SU-DHL-6 (cell line): Measurements from ENCODE around the gene CTNND2.

Experiments used
- H2AFZ ChIP-seq: fragments of 200-600 bp; sonication (generic); 2 replicates; pipeline ENCODE4 v1.6.1; 2014; ENCODE audit warnings: low read depth, mild to moderate bottlenecking, moderate library complexity, mixed read lengths, antibody characterized with exemption, low read length; ENCODE audit not compliant: severe bottlenecking
- H3F3A ChIP-seq: fragments of 200-600 bp; shearing (Covaris generic); 2 replicates; pipeline ENCODE4 v1.6.0; 2016; ENCODE audit warnings: antibody characterized with exemption, mild to moderate bottlenecking; ENCODE audit not compliant: insufficient read depth
- H3K27ac ChIP-seq: fragments of 200-600 bp; sonication (generic); 2 replicates; pipeline ENCODE4 v1.5.1; 2016; ENCODE audit warnings: low read depth, mild to moderate bottlenecking, low read length, moderate library complexity, mixed read lengths
- H3K27me3 ChIP-seq: fragments of 200-600 bp; sonication (generic), shearing (Covaris generic); 2 replicates; pipeline ENCODE4 v1.6.0; 2014; ENCODE audit warnings: mild to moderate bottlenecking, low read length
- H3K36me3 ChIP-seq: fragments of 200-600 bp; sonication (generic); 2 replicates; pipeline ENCODE4 v1.6.1; 2014; ENCODE audit warnings: mild to moderate bottlenecking, low read length, mixed read lengths
- H3K4me2 ChIP-seq: fragments of 300-600, 200-600 bp; shearing (Covaris generic), sonication (generic); 2 replicates; pipeline ENCODE4 v1.6.0; 2014; ENCODE audit warnings: low read length, low read depth, mild to moderate bottlenecking; ENCODE audit not compliant: poor library complexity, severe bottlenecking
- H3K4me3 ChIP-seq: fragments of 200-600 bp; sonication (generic); 2 replicates; pipeline ENCODE4 v1.5.1; 2014; ENCODE audit warnings: antibody characterized with exemption, low read length, mild to moderate bottlenecking, mixed read lengths; ENCODE audit not compliant: insufficient read depth, poor library complexity, severe bottlenecking
- H3K79me2 ChIP-seq: fragments of 200-600 bp; sonication (generic); 2 replicates; pipeline ENCODE4 v1.6.1; 2014; ENCODE audit warnings: mild to moderate bottlenecking, low read length, moderate library complexity; ENCODE audit not compliant: insufficient read depth
- H3K9ac ChIP-seq: fragments of 200-600 bp; sonication (generic); 2 replicates; pipeline ENCODE4 v1.7.0; 2014; ENCODE audit warnings: mild to moderate bottlenecking, low read length
- H3K9me2 ChIP-seq: fragments of 200-600 bp; sonication (generic); replicated peaks from 2 replicates; pipeline ENCODE4 v1.6.1; 2014; ENCODE audit warnings: low read length; ENCODE audit not compliant: insufficient read depth
- H3K9me3 ChIP-seq: fragments of 200-600 bp; sonication (generic); 2 replicates; pipeline ENCODE4 v1.6.1; 2014; ENCODE audit warnings: low read length, mixed read lengths; ENCODE audit not compliant: insufficient read depth
- H4K20me1 ChIP-seq: fragments of 200-600 bp; sonication (generic); 2 replicates; pipeline ENCODE4 v1.6.1; 2014; ENCODE audit warnings: low read depth, mild to moderate bottlenecking, antibody characterized with exemption, low read length, moderate library complexity, mixed read lengths
- CTCF ChIP-seq: fragments of 200-600 bp; sonication (generic); IDR thresholded peaks from one replicate; pipeline ENCODE4 v1.5.1; 2017; ENCODE audit warnings: antibody characterized with exemption, mild to moderate bottlenecking, low read length, moderate library complexity; ENCODE audit not compliant: insufficient read depth, poor library complexity, severe bottlenecking
- EZH2phosphoT487 ChIP-seq: fragments of 200-600 bp; sonication (generic), shearing (Covaris generic); conservative IDR thresholded peaks from 2 replicates; pipeline ENCODE4 v1.6.1; 2018; ENCODE audit warnings: mild to moderate bottlenecking, antibody characterized with exemption, low read length, moderate library complexity, mixed read lengths

Gene CTNND2

GRCh38 chr5:11045411-11045810 lies 858.8 kb downstream of the CTNND2 start:
- Histone ChIP-seq H3K9me2 (no peaks in the 10 kb centered on the region), H3K36me3 (no peaks in the 10 kb centered on the region)
- TF ChIP-seq CTCF (no peak), EZH2phosphoT487 (no peak)

GRCh38 chr5:11044581-11044980 lies 859.7 kb downstream of the CTNND2 start:
- H3K9me2 ChIP-seq, result no peaks in the 10 kb centered on the region
- TF ChIP-seq CTCF (no peak), EZH2phosphoT487 (no peak)
- no peak overlapping the region for H3K4me3 ChIP-seq
- H3F3A ChIP-seq, result no peaks in the 10 kb centered on the region
- no peaks in the 10 kb centered on the region for H3K36me3 ChIP-seq
- no peak overlapping the region for H3K27ac ChIP-seq
- no peak overlapping the region for H3K9ac ChIP-seq
- H3K9me3 ChIP-seq, result no peaks in the 10 kb centered on the region
- H3K79me2 ChIP-seq, result no peaks in the 10 kb centered on the region
- H3K4me2 ChIP-seq, result no peak overlapping the region
- no peak overlapping the region for H2AFZ ChIP-seq
- no peaks in the 10 kb centered on the region for H4K20me1 ChIP-seq
- H3K27me3 ChIP-seq, result no peaks in the 10 kb centered on the region

More at GRCh38 chr5:11045411-11045810, 858.8 kb downstream of the CTNND2 start:
- Histone ChIP-seq H3F3A (no peaks in the 10 kb centered on the region), H3K9me3 (no peaks in the 10 kb centered on the region), H3K27me3 (no peaks in the 10 kb centered on the region), H3K4me2 (no peak overlapping the region), H3K27ac (no peak overlapping the region), H4K20me1 (no peaks in the 10 kb centered on the region), H2AFZ (no peak overlapping the region), H3K4me3 (no peak overlapping the region), H3K9ac (no peak overlapping the region), H3K79me2 (no peaks in the 10 kb centered on the region)

GRCh38 chr5:11043881-11044280 lies 860.4 kb downstream of the CTNND2 start:
- Histone ChIP-seq H2AFZ (no peak overlapping the region), H3K9ac (no peak overlapping the region), H3K9me3 (no peaks in the 10 kb centered on the region), H3K9me2 (no peaks in the 10 kb centered on the region), H3K27me3 (no peaks in the 10 kb centered on the region), H4K20me1 (no peaks in the 10 kb centered on the region), H3K79me2 (no peaks in the 10 kb centered on the region), H3K27ac (no peak overlapping the region), H3F3A (no peaks in the 10 kb centered on the region), H3K4me3 (no peak overlapping the region), H3K36me3 (no peaks in the 10 kb centered on the region), H3K4me2 (no peak overlapping the region)
- TF ChIP-seq CTCF (no peak), EZH2phosphoT487 (no peak)

GRCh38 chr5:11040345-11040744 lies 863.9 kb downstream of the CTNND2 start:
- Histone ChIP-seq H3K36me3 (no peaks in the 10 kb centered on the region), H3K9ac (no peak overlapping the region), H3K27ac (no peak overlapping the region), H3K4me2 (no peak overlapping the region), H3F3A (no peaks in the 10 kb centered on the region), H3K79me2 (no peaks in the 10 kb centered on the region), H3K27me3 (no peaks in the 10 kb centered on the region), H3K4me3 (no peak overlapping the region), H4K20me1 (no peaks in the 10 kb centered on the region), H3K9me2 (no peaks in the 10 kb centered on the region), H3K9me3 (no peaks in the 10 kb centered on the region), H2AFZ (no peak overlapping the region)
- no peak for TF ChIP-seq CTCF
- TF ChIP-seq EZH2phosphoT487, result no peak
